HCT116 (cell line): Measurements from ENCODE around the gene CTDSP1. TPM values are rescaled to one million over a fixed set of nuclear protein-coding genes. Genes with fewer than 3 reads are reported as not detected.

Source experiments
- ATAC-seq: fragments of 200-7000 bp; cut with Tn5 transposase; 2 replicates; pipeline ENCODE4 v1.9.1; 2020; ENCODE audit warnings: mild to moderate bottlenecking, moderate library complexity
- BruUV-seq: library from RNA; stranded (reverse); fragments of 400-500 nt; replicated peaks from 2 replicates; lab custom pipeline; 2021; lab: Mats Ljungman, UMichigan
- CTCF ChIA-PET: fragments of 300-600 bp; sonication (Branson Sonifier 250); formaldehyde crosslinking; loops from one replicate; lab custom pipeline; 2021; ENCODE audit warnings: antibody characterized with exemption; lab: Charles Lee
- POLR2A ChIA-PET: fragments of 300-600, 350-600 bp; sonication (Branson Sonifier 250); formaldehyde crosslinking; loops from one replicate; lab custom pipeline; 2021; ENCODE audit warnings: antibody characterized with exemption; lab: Charles Lee
- RAD21 ChIA-PET, 2 experiments: fragments of 300-600 bp; sonication (Branson Sonifier 250); formaldehyde crosslinking; loops; one replicate each; lab custom pipeline; 2023; ENCODE audit warnings: low total read pairs in 2 of 2; ENCODE audit not compliant: uncharacterized antibody in 2 of 2, unreplicated experiment in 2 of 2, low non-redundant PET in 1 of 2; lab: Charles Lee
- DNase-seq: peaks from one replicate; pipeline ENCODE4 v3.0.0-alpha.2; 2010; ENCODE audit warnings: low read depth, low spot score
- H2AFZ ChIP-seq: fragments of 200-600 bp; shearing (Covaris generic), sonication (generic); 2 replicates; pipeline ENCODE4 v1.6.1; 2017; ENCODE audit warnings: low read depth, mixed run types, mixed read lengths, antibody characterized with exemption, low read length; ENCODE audit not compliant: poor library complexity, severe bottlenecking
- H3K27ac ChIP-seq: 2 replicates; pipeline ENCODE4 v1.5.1; 2012; ENCODE audit warnings: low read depth, low read length
- H3K27me3 ChIP-seq: fragments of 200-600 bp; sonication (generic); 2 replicates; pipeline ENCODE4 v1.6.1; 2016; ENCODE audit warnings: mixed run types, low read length, mixed read lengths; ENCODE audit not compliant: insufficient read depth
- H3K36me3 ChIP-seq, 2 experiments: fragments of 200-500 bp in 1 of 2; fragments of 200-600 bp in 1 of 2; sonication (Bioruptor generic) in 1 of 2; sonication (generic) in 1 of 2; 2 replicates each; pipeline versions ENCODE4 v1.5.1 to v1.6.1; 2014 to 2016; ENCODE audit warnings: low read length in 2 of 2, inconsistent platforms in 1 of 2, mixed read lengths in 1 of 2, mixed run types in 1 of 2; ENCODE audit not compliant: insufficient read depth in 2 of 2, control insufficient read depth in 1 of 2
- H3K4me1 ChIP-seq, 2 experiments: fragments of 200-600 bp in 1 of 2; sonication (generic) in 1 of 2; 2 replicates each; pipeline versions ENCODE4 v1.5.1 to v1.6.1; 2012 to 2017; ENCODE audit warnings: low read length in 2 of 2, inconsistent platforms in 1 of 2, mild to moderate bottlenecking in 1 of 2, mixed read lengths in 1 of 2, mixed run types in 1 of 2, moderate library complexity in 1 of 2; ENCODE audit not compliant: insufficient read depth in 2 of 2, control insufficient read depth in 1 of 2
- H3K4me2 ChIP-seq: fragments of 200-600 bp; sonication (generic); 2 replicates; pipeline ENCODE4 v1.6.1; 2017; ENCODE audit warnings: mixed run types, low read length, mixed read lengths
- H3K4me3 ChIP-seq, 2 experiments: fragments of 200-600 bp in 1 of 2; sonication (generic) in 1 of 2; replicated peaks in 1 of 2; 2 replicates each; pipeline ENCODE4 v1.5.1; 2011 to 2016; ENCODE audit warnings: low read length in 2 of 2, control low read depth in 1 of 2, low read depth in 1 of 2, mild to moderate bottlenecking in 1 of 2, mixed read lengths in 1 of 2, mixed run types in 1 of 2
- H3K79me2 ChIP-seq: fragments of 200-600 bp; sonication (generic); 2 replicates; pipeline ENCODE4 v1.6.1; 2017; ENCODE audit warnings: mild to moderate bottlenecking, mixed run types, low read length, moderate library complexity, mixed read lengths; ENCODE audit not compliant: insufficient read depth
- H3K9ac ChIP-seq: fragments of 200-600 bp; sonication (generic); 2 replicates; pipeline ENCODE4 v1.6.1; 2016; ENCODE audit warnings: low read length, mixed read lengths
- H3K9me2 ChIP-seq: fragments of 200-600 bp; sonication (generic), shearing (Covaris generic); 2 replicates; pipeline ENCODE4 v1.6.1; 2017; ENCODE audit warnings: mixed run types, mild to moderate bottlenecking, moderate library complexity; ENCODE audit not compliant: insufficient read depth
- H3K9me3 ChIP-seq, 2 experiments: fragments of 200-500 bp in 1 of 2; fragments of 200-600 bp in 1 of 2; sonication (Bioruptor generic) in 1 of 2; sonication (generic) in 1 of 2; 2 replicates each; pipeline ENCODE4 v1.6.1; 2014 to 2017; ENCODE audit warnings: low read length in 2 of 2, mixed read lengths in 2 of 2, inconsistent platforms in 1 of 2, low read depth in 1 of 2, mild to moderate bottlenecking in 1 of 2, mixed run types in 1 of 2, moderate library complexity in 1 of 2; ENCODE audit not compliant: control insufficient read depth in 1 of 2, insufficient read depth in 1 of 2
- H4K20me1 ChIP-seq: fragments of 200-600 bp; sonication (generic), shearing (Covaris generic); 2 replicates; pipeline ENCODE4 v1.6.1; 2017; ENCODE audit warnings: mixed run types, mild to moderate bottlenecking, moderate library complexity; ENCODE audit not compliant: insufficient read depth
- CEBPB ChIP-seq: IDR thresholded peaks from 2 replicates; pipeline ENCODE4 v1.6.1; 2012; ENCODE audit warnings: low read depth
- EGR1 ChIP-seq: IDR thresholded peaks from 2 replicates; pipeline ENCODE4 v1.6.1; 2012; ENCODE audit warnings: low read depth
- EZH2 ChIP-seq: fragments of 200-600 bp; sonication (generic); IDR thresholded peaks from 2 replicates; pipeline ENCODE4 v1.6.1; 2017; ENCODE audit warnings: antibody characterized with exemption, mixed run types
- EZH2phosphoT487 ChIP-seq: fragments of 200-600 bp; IDR thresholded peaks from 2 replicates; pipeline ENCODE4 v1.6.1; 2018; ENCODE audit warnings: antibody characterized with exemption, borderline replicate concordance
- FOSL1 ChIP-seq: IDR thresholded peaks from 2 replicates; pipeline ENCODE4 v1.6.1; 2012; ENCODE audit warnings: low read depth
- JUND ChIP-seq: IDR thresholded peaks from 2 replicates; pipeline ENCODE4 v1.6.1; 2012
- POLR2AphosphoS5 ChIP-seq: IDR thresholded peaks from 2 replicates; pipeline ENCODE4 v1.6.1; 2011; ENCODE audit warnings: mild to moderate bottlenecking, low read depth, low read length, moderate library complexity
- SIN3A ChIP-seq: IDR thresholded peaks from 2 replicates; pipeline ENCODE4 v1.6.1; 2012; ENCODE audit warnings: low read depth
- SP1 ChIP-seq: IDR thresholded peaks from 2 replicates; pipeline ENCODE4 v1.6.1; 2012; ENCODE audit warnings: low read depth
- SRF ChIP-seq: IDR thresholded peaks from 2 replicates; pipeline ENCODE4 v1.6.1; 2012; ENCODE audit warnings: low read depth
- TCF7L2 ChIP-seq: IDR thresholded peaks from 2 replicates; pipeline ENCODE4 v1.7.0; 2011; ENCODE audit warnings: borderline replicate concordance, inconsistent platforms; ENCODE audit not compliant: insufficient read depth, insufficient read length; ENCODE audit errors: extremely low read depth
- YY1 ChIP-seq: IDR thresholded peaks from 2 replicates; pipeline ENCODE4 v1.6.1; 2011; ENCODE audit warnings: low read length, low read depth, moderate library complexity, mild to moderate bottlenecking; ENCODE audit not compliant: insufficient replicate concordance; ENCODE audit errors: extremely low read depth
- intact Hi-C: fragments of 100-400 bp; cut with micrococcal nuclease; formaldehyde crosslinking; loops from 2 replicates; pipeline ENCODE4 v1.10.0; 2022
- total RNA-seq: library from RNA; stranded (reverse); gene quantifications from one replicate; pipeline ENCODE4 v1.2.1, GENCODE V29; 2021; ENCODE audit not compliant: unreplicated experiment

The CTDSP1 gene
- total RNA-seq, 1 experiment from 2014 or later, result 90.7 TPM

GRCh38 chr2:218402491-218402901 lies 2.8 kb downstream of the CTDSP1 start:
- RAD21 ChIA-PET, result no interaction called here
- Histone ChIP-seq H3K9ac (no peak overlapping the region), H3K9me2 (no peaks in the 10 kb centered on the region), H3K27me3 (no peaks in the 10 kb centered on the region), H3K4me1 (peaks cover 26 to 52% of the 10 kb centered on the region in 2 experiments), H3K27ac (no peak overlapping the region; the same call in 1 of the 2 replicates), H2AFZ (no peak overlapping the region), H3K79me2 (peaks cover 38% of the 10 kb centered on the region), H3K4me3 (no peak overlapping the region), H4K20me1 (no peaks in the 10 kb centered on the region), H3K4me2 (no peak overlapping the region), H3K9me3 (no peaks in the 10 kb centered on the region), H3K36me3 (peaks cover 17 to 18% of the 10 kb centered on the region in 2 experiments)
- CTCF ChIA-PET, result no interaction called here
- no peak for ATAC-seq
- BruUV-seq, result no TSS peak
- DNase-seq, result no peak
- intact Hi-C loops, result no loop called here
- TF ChIP-seq JUND, result no peak
- TF ChIP-seq SIN3A, result no peak
- no peak for TF ChIP-seq SP1
- no peak for TF ChIP-seq YY1
- TF ChIP-seq FOSL1, result no peak
- TF ChIP-seq EZH2, result no peak
- TF ChIP-seq EGR1, result no peak
- no peak for TF ChIP-seq EZH2phosphoT487
- no peak for TF ChIP-seq SRF
- TF ChIP-seq TCF7L2, result no peak
- no peak for TF ChIP-seq POLR2AphosphoS5
- POLR2A ChIA-PET, result no interaction called here

- Histone ChIP-seq H3K27ac (no peak overlapping the region; the same call in 1 of the 2 replicates), H3K9me3 (no peaks in the 10 kb centered on the region), H2AFZ (no peak overlapping the region), H3K4me1 (peaks cover 25 to 47% of the 10 kb centered on the region in 2 experiments), H3K9ac (no peak overlapping the region), H3K9me2 (no peaks in the 10 kb centered on the region), H3K4me3 (no peak overlapping the region), H3K79me2 (peaks cover 38% of the 10 kb centered on the region), H4K20me1 (no peaks in the 10 kb centered on the region), H3K4me2 (no peak overlapping the region), H3K27me3 (no peaks in the 10 kb centered on the region), H3K36me3 (peaks cover 17 to 18% of the 10 kb centered on the region in 2 experiments)
- intact Hi-C loops, result no loop called here
- ATAC-seq (no peak), DNase-seq (no peak)
- RAD21 ChIA-PET, result no interaction called here
- BruUV-seq, result no TSS peak
- POLR2A ChIA-PET, result no interaction called here
- TF ChIP-seq CEBPB (no peak), EZH2phosphoT487 (no peak), SIN3A (no peak), YY1 (no peak), POLR2AphosphoS5 (no peak), FOSL1 (no peak)
- CTCF ChIA-PET, result no interaction called here
Measured at GRCh38 chr2:218402911-218403411, 3.3 kb downstream of the CTDSP1 start.
